Psoas muscle (tissue), 8 donors: Measurements from ENCODE around the gene LIMK2. TPM values are rescaled to one million over a fixed set of nuclear protein-coding genes. Genes with fewer than 3 reads are reported as not detected.
"Not testable (repeated sequence)": the region's sequence is repeated elsewhere in the genome, so short reads cannot be mapped to it uniquely, and the experiment has no call there.

Experiments used
- ATAC-seq, 4 donors: fragments of 200-7000 bp; cut with Tn5 transposase; one replicate each; pipeline ENCODE4 v1.9.1; 2020; ENCODE audit warnings: moderate library complexity in 3 of 4, mild to moderate bottlenecking in 2 of 4
- DNase-seq, 2 donors: peaks; one replicate each; pipeline ENCODE4 v3.0.0-alpha.2; 2020
- H3K27ac ChIP-seq: fragments of 200-600 bp; one replicate; pipeline ENCODE4 v1.8.0; 2022
- H3K27me3 ChIP-seq, 3 donors: fragments of 200-600 bp in 1 of 3; one replicate each; pipeline versions ENCODE4 v1.6.1 to v1.8.0; 2013 to 2022; ENCODE audit warnings: low read length in 2 of 3, mild to moderate bottlenecking in 2 of 3, moderate library complexity in 1 of 3; ENCODE audit not compliant: insufficient read depth in 3 of 3
- H3K36me3 ChIP-seq, 2 donors: fragments of 200-600 bp in 1 of 2; one replicate each; pipeline versions ENCODE4 v1.6.1 to v1.8.0; 2013 to 2022; ENCODE audit warnings: low read depth in 1 of 2, mild to moderate bottlenecking in 1 of 2, moderate library complexity in 1 of 2; ENCODE audit not compliant: insufficient read depth in 1 of 2
- H3K4me1 ChIP-seq: fragments of 200-600 bp; one replicate; pipeline ENCODE4 v1.8.0; 2022
- H3K4me3 ChIP-seq: fragments of 200-600 bp; one replicate; pipeline ENCODE4 v1.8.0; 2022; ENCODE audit warnings: mild to moderate bottlenecking
- H3K9me3 ChIP-seq: fragments of 200-600 bp; one replicate; pipeline ENCODE4 v1.8.0; 2022
- CTCF ChIP-seq: fragments of 200-600 bp; IDR thresholded peaks from one replicate; pipeline ENCODE4 v1.8.0; 2022; ENCODE audit warnings: antibody characterized with exemption
- WGBS, 3 donors: extraction: QIAGEN DNeasy Blood & Tissue Kit; methylation state at CpG; one replicate each; pipeline versions ENCODE4 v1.1.6 to v1.1.7; 2013; 5-methylcytosine and 5-hydroxymethylcytosine counted together
- intact Hi-C, 2 donors: fragments of 100-400 bp; cut with DNase I; formaldehyde crosslinking; loops; one replicate each; pipeline versions ENCODE4 v1.11.0 to v1.14.2; 2022
- polyA plus RNA-seq, 3 donors: library from polyadenylated mRNA; stranded (reverse); fragments of 200-250 nt; gene quantifications; one replicate each; pipeline ENCODE4 v1.2.3, GENCODE V29; 2013
- total RNA-seq, 4 donors: library from RNA; stranded (reverse); fragmentation: NEBNext Ultra II Directional in 2 of 4; extraction: Animal tissue kit (Norgen Biotek cat#: 25700) in 2 of 4; gene quantifications; one replicate each; pipeline versions ENCODE4 v1.2.1 to v1.2.4, GENCODE V29; 2021 to 2023
- donor health status: healthy with polysubstance abuse.
- donor health status: DM: no; HTN: no; CAD: no; lungs with moderate emphysema.
- donor health status: Bipolar disorder and iron deficiency.
- donor health status: healthy.
- donor health status: DM: yes; HTN: yes; CAD: no.
- donor health status: DM: no; HTN: no; CAD: no.
- donor health status: DM: no; HTN: no; CAD: no.
- donor health status: DM: yes; HTN: yes; CAD: no.

The LIMK2 gene
- total and polyA plus RNA-seq, 7 donors = 4.0 to 73.5 (median 12.5) TPM

- peak overlapping the region; percentile 87 for H3K27ac ChIP-seq
- TF ChIP-seq CTCF = peak; percentile 76
- peak overlapping the region; percentile 2 for H3K4me3 ChIP-seq
- no peaks in the 10 kb centered on the region for H3K27me3 ChIP-seq
- peak in 1 of 2 donors; percentile 59 for DNase-seq
- ATAC-seq = peak; percentile 76 to 85 (median 80)
- intact Hi-C loops = loop anchor here (2.0 to 10.0 kb wide), 6 partner anchors 18 to 286 kb away; partner anchors contain the start of genes SELENOM (in 2 of the 2), LIMK2 (in 1 of the 2) and SMTN (in 1 of the 2)
- H3K36me3 ChIP-seq = peaks cover 0 to 14% of the 10 kb centered on the region in 2 donors
- WGBS, 3 donors = 29 to 55% (median 31%) methylated on average over 3 of the region's 3 CpGs
- peaks cover 46% of the 10 kb centered on the region for H3K4me1 ChIP-seq
- H3K9me3 ChIP-seq = no peaks in the 10 kb centered on the region
Observed at GRCh38 chr22:31230871-31231621, 18.9 kb downstream of the LIMK2 start.

GRCh38 chr22:31233001-31233400 lies 20.9 kb downstream of the LIMK2 start:
- TF ChIP-seq CTCF = no peak
- Histone ChIP-seq H3K4me3 (no peak overlapping the region), H3K27ac (no peak overlapping the region), H3K27me3 (no peaks in the 10 kb centered on the region), H3K36me3 (no peaks in the 10 kb centered on the region), H3K4me1 (peaks cover 46% of the 10 kb centered on the region), H3K9me3 (no peaks in the 10 kb centered on the region)
- WGBS, 3 donors = 81 to 94% (median 84%) methylated on average over 3 of the region's 3 CpGs
- DNase-seq = no peak
- intact Hi-C loops = loop anchor here (5.0 to 10.0 kb wide), 5 partner anchors 66 to 288 kb away; partner anchors contain the start of genes SELENOM (in 2 of the 2) and SMTN (in 1 of the 2)
- ATAC-seq = no peak

GRCh38 chr22:31235081-31235480 lies 23.0 kb downstream of the LIMK2 start:
- DNase-seq (no peak), ATAC-seq (no peak)
- 74 to 85% (median 83%) methylated on average over 3 of the region's 3 CpGs for WGBS, 3 donors
- no peak for TF ChIP-seq CTCF
- H3K27me3 ChIP-seq = no peaks in the 10 kb centered on the region
- H3K27ac ChIP-seq = no peak overlapping the region
- no peaks in the 10 kb centered on the region for H3K9me3 ChIP-seq
- H3K36me3 ChIP-seq = no peaks in the 10 kb centered on the region
- H3K4me3 ChIP-seq = no peak overlapping the region
- H3K4me1 ChIP-seq = peaks cover 32% of the 10 kb centered on the region
- intact Hi-C loops = loop anchor here (10.0 kb wide), 2 partner anchors 150 to 290 kb away; partner anchors contain the start of gene SMTN (in 1 of the 2)

GRCh38 chr22:31236044-31236443 lies 23.9 kb downstream of the LIMK2 start:
- intact Hi-C loops = loop anchor here (10.0 kb wide), 2 partner anchors 151 to 291 kb away; partner anchors contain the start of gene SMTN (in 1 of the 2)
- not testable (repeated sequence) for H3K9me3 ChIP-seq, H3K36me3 ChIP-seq, H3K27ac ChIP-seq, DNase-seq, ATAC-seq, H3K4me3 ChIP-seq, H3K27me3 ChIP-seq
- 98 to 100% (median 99%) methylated on average over 4 of the region's 4 CpGs for WGBS, 3 donors
- H3K4me1 ChIP-seq = peaks cover 23% of the 10 kb centered on the region

- intact Hi-C loops = loop anchor here (10.0 kb wide), 2 partner anchors 153 to 293 kb away; partner anchors contain the start of gene SMTN (in 1 of the 2)
- H3K4me3 ChIP-seq = no peak overlapping the region
- peaks cover 0 to 4% of the 10 kb centered on the region in 2 donors for H3K36me3 ChIP-seq
- DNase-seq (no peak), ATAC-seq (no peak)
- no peaks in the 10 kb centered on the region for H3K27me3 ChIP-seq
- peaks cover 8% of the 10 kb centered on the region for H3K4me1 ChIP-seq
- WGBS, 3 donors = 90 to 100% (median 95%) methylated on average over 1 of the region's 1 CpG
- H3K9me3 ChIP-seq = no peaks in the 10 kb centered on the region
- no peak for TF ChIP-seq CTCF
- no peak overlapping the region for H3K27ac ChIP-seq
Observed at GRCh38 chr22:31238057-31238456, 26.0 kb downstream of the LIMK2 start.
